Muscle of back (tissue), 11 donors: Measurements from ENCODE around the gene CBFA2T2. TPM values are rescaled to one million over a fixed set of nuclear protein-coding genes. Genes with fewer than 3 reads are reported as not detected.
"Not testable (repeated sequence)": the region's sequence is repeated elsewhere in the genome, so short reads cannot be mapped to it uniquely, and the experiment has no call there.

Source experiments
- DNase-seq, 3 donors: peaks; one replicate each; pipeline versions ENCODE4 v3.0.0 to v3.0.0-alpha.2; 2013
- polyA plus RNA-seq, 10 donors: library from polyadenylated mRNA; unstranded; fragments of 120-200 nt; gene quantifications; one replicate each; pipeline ENCODE4 v1.2.1, GENCODE V29; 2013; ENCODE audit not compliant: insufficient read length in 10 of 10

The CBFA2T2 gene
- polyA plus RNA-seq, 10 donors: 9.9 to 18.9 (median 14.1) TPM

DNA sequence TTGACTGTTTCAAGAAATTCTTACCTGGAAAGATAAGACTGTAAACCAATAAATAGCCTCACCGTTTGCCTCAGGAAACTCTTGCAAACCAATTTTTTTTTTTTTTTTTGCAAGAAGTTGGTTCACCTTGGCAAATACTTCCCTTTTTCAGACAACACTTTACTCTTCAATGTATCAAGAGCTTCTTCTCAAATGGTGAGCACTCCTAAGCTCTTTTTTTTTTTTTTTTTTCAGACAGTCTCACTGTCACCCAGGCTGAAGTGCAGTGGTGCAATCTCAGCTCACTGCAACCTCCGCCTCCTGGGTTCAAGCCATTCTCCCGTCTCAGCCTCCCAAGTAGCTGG, 23.6 kb upstream of the CBFA2T2 start:
- no peak for DNase-seq

DNA sequence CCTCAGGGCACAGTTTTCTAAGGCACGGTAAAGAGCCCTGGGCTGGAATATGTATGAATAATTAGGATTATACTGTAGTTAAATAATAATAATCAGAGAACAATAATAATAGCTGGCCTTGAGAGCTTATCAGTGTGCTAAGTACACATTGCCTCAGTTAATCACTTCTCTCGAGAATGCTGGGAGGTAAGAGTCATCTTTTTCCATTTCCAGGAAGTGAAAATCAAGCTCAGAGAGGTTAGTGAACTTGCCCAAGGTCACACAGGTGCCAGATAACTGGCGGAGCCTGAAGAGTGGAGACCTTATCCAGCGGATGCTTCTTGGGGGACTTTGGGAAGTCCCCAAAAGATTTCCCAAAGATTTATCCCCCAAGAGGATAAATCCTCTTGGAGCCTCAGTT, 19.4 kb upstream of the CBFA2T2 start:
- DNase-seq: no peak

DNA sequence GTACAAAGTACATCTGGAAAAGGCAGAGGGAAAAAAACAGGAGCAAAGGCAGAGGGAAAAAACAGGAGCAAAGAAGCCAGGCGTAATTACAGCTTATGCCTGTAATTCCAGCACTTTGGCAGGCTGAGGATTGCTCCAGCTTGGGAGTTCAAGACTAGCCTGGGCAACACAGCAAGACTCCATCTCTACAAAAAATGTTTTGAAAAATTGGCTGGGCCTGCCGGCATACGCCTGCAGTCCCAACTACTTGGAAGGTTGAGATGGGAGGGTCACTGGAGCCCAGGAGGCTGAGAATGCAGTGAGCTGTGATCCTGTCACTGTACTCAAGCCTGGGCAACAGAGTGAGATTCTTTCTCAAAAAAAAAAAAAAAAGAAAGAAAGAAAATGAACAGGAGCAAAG, 19.0 kb upstream of the CBFA2T2 start:
- no peak for DNase-seq

DNA sequence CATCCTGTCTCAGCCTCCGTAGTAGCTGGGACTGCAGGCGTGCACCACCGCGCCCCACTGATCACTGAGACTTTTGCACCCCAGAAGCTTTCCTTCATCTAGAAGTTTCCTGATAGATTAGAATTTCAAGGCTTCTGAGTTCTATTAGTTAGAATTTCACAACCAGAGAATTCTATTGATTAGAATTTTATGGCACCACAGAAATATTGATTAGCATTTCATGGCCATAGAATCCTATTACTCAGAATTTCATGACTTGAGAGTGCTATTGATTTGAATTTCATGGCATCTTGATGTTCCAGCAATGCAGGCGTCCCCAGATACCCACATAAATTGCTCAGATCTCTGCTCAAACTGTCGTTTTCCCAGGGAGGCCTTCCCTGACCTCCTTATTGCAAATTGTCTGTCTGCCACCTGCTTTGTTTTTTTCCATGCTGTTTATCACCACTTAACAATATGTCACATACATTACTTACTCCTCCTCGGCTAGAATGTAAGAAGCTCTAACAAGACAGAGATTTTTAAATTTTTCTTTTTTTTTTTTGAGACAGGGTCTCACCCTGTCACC, 16.9 kb upstream of the CBFA2T2 start:
- DNase-seq: no peak

DNA sequence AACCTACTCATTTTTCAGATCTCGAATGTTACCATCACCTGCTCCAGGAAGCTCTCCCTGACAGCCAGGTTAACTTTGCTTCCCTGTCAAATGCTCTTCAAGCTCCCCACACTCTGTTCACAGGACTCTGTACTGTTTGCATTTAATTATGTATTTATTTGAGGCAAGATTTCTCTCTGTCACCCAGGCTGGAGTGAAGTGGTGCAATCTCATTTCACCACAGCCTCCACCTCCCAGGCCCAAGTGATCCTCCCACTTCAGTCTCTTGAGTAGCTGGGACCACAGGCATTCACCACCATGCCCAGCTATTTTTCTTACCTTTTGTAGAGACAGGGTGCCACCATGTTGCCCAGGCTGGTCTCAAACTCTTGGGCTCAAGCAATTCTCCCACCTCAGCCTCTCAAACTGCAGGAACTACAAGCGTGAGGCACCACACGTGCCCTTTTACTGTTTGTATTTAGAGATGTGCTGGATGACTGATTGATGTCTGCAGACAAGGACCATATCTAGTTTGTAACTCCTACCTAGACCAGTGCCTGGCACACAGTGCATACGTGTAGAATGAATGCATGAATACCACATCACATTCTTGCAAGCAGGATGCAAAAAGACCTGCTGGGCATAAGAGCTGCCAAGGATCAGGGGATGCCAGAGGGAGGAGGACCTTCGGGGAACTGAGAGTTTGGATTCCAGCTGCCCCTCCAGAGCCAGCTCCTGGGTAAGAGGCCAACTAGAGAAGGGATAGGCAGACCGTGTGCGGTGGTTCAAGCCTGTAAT, 15.6 kb upstream of the CBFA2T2 start:
- no peak for DNase-seq

DNA sequence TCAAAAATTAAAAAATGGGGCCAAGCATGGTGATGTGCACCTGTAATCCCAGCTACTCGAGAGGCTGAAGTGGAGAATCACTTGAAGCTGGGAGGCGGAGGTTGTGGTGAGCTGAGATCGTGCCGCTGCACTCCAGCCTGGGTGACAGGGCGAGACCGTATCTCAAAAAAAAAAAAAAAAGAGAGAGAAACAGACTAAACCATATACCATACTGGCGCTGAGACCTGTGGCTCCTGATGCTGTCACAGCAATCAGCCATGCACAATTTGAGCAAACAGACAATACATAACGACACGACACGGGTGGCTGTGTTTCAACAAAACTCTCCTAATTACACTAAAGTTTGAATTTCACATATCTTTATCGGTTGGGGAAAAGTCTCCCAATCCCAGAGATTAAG, 14.9 kb upstream of the CBFA2T2 start:
- no peak for DNase-seq

DNA sequence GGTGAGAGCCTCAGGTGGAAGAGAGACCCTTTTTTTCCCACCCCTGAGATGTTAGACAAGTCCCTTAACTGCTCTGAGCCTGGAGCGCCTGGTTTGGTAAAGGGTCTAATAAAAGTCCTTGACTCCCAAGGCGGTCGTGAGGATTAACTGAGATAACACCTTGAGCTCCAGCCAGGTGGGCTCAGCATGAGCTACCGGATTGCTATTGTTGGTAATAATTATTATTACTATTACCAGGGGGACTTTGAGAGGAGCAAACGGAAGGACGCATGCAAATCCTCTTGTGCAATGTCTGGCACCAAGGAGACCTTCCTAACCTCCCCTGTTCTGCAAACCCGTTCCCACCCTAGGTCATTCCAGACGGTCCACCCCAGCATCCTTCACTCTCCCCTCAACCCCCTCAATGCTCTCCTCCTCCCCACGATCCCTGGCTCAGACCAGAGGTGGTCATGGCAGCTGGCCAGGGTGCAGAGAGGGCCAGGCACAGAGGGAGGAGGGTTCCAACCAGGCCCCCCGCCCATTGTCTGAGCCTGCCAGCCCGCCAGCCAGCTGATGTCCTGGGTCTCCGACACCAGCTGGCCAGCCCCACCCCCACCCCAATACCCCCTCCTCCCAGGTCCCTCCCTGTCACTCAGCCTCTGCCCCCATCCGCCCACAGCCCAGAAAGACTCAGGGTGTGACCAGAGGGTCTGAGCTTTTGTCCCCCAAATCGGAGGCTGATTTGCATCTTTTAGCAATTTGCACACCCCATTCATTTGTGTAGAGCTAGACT, 14.3 kb upstream of the CBFA2T2 start:
- DNase-seq: no peak

DNA sequence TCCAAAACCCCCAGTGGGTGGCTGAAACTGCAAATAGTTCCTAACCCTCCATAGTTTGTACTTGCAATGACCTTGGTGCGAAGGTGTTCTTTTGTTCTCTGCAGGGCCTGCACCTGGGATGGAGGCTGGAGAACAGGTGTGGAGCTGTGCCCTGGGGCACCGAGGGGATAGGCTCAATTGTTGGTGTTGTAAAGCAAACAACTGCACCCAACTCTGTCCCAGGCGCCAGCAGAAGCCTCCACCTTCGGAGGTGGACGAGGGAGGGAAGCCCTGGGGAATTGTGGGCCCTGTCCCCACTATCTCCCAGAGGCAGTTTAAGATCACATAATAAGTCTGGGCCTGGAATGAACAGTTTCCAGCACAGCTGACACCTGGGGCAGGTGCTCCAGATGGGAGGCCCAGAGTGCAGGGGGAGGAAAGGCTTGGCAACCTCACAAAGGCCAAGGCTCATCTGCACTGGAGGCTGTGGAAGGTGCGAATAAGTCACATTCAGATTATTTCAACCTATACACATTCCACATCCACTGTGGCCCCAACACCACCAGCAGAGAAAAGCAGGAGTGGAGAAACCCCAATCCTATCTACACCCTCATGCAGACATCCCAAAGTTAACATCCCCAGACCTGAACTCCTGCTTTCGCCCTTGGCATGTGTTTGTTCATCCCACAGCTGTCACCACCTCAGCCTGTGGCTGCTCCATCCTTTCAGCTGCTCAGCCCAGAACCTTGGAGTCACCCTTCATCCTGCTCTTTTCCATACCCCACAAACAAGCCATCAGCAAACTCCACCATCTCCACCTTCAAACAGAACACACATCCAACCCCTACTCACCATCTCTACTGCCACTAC, 12.3 kb upstream of the CBFA2T2 start:
- DNase-seq: no peak

DNA sequence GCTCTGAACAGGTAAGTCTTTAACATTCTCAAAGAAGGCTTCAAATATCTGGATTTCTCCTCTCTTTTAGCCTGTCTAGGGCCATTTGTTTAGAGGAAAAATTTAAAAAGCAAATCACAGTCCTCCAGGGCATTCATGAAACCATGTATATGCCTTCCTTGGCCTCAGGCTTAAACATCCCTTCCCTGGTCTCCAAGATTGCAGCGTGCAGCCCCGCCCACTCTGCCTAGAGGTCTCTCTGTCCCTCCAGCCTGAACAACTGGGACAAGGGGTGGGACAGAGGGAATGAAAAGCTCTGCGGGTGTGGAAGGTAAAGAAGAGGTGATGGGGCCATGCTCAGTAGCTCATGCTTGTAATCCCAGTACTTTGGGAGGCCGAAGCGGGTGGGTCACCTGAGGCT, 9.8 kb upstream of the CBFA2T2 start:
- DNase-seq: no peak

DNA sequence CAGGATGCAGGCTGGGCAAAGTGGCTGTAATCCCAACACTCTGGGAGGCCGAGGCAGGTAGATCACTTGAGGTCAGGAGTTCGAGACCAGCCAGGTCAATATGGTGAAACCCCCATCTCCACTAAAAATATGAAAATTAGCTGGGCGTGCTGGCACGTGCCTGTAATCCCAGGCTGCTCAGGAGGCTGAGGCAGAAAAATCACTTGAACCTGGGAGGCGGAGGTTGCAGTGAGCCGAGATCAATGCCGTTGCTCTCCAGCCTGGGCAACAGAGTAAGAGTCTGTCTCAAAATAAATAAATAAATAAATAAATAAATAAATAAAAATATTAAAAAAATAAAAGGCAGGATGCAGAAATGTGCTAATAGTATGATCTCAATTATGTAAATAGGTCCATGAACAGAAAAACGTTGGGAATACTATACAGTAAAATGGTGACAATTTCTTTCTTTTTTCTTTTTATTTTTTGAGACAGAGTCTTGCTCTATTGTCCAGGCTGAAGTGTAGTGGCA, 8.4 kb upstream of the CBFA2T2 start:
- DNase-seq: no peak

DNA sequence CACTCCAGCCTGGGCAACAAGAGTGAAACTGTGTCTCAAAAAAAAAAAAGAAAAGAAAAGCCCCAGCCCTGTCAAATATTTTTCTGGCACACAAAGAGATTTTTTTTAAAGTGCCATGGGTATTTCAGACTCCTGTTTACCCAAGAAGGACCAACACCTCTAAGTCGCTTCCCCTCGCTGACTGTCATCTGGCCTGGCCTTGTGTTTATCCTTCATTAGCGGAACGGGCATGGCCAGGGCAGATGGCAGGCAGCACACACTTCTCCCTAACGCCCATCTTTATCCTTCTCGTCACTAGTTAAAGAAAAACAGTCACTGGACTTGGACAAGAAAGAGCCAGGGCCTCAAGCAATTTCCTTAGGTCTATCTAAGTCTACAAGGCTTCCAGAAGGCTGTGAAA, 7.3 kb upstream of the CBFA2T2 start:
- no peak for DNase-seq

DNA sequence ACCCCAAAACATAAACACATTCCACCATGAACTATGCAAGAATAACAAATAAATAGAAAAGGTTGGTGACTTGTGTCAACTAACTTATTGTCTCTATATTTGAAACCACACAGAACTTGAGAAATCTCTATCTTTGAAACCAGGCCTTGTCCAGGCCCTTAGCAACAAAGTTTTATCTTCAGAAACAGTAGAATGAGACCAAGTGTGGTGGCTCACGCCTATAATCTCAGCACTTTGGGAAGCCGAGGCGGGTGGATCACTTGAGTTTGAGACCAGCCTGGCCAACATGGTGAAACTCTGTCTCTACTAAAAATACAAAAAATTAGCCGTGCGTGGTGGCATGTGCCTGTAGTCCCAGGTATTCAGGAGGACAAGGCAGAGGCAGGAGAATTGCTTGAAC, 6.7 kb upstream of the CBFA2T2 start:
- not testable (repeated sequence) for DNase-seq

DNA sequence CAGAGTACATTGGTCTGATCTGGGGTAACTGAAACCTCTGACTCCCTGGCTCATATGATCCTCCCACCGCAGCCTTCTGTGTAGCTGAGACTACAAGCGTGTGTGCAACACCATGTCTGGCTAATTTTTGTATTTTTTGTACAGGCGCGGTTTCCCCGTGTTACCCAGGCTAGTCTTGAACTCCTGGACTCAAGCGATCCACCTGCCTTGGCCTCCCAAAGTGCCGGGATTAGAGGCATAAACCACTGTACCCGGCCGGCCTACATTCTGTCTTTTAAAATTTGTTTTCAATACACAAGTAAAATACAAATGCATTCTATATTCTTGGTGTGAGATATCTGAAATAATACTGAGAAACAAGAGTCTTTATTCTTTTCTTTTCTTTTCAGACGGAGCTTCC, 1.7 kb upstream of the CBFA2T2 start:
- DNase-seq: no peak

DNA sequence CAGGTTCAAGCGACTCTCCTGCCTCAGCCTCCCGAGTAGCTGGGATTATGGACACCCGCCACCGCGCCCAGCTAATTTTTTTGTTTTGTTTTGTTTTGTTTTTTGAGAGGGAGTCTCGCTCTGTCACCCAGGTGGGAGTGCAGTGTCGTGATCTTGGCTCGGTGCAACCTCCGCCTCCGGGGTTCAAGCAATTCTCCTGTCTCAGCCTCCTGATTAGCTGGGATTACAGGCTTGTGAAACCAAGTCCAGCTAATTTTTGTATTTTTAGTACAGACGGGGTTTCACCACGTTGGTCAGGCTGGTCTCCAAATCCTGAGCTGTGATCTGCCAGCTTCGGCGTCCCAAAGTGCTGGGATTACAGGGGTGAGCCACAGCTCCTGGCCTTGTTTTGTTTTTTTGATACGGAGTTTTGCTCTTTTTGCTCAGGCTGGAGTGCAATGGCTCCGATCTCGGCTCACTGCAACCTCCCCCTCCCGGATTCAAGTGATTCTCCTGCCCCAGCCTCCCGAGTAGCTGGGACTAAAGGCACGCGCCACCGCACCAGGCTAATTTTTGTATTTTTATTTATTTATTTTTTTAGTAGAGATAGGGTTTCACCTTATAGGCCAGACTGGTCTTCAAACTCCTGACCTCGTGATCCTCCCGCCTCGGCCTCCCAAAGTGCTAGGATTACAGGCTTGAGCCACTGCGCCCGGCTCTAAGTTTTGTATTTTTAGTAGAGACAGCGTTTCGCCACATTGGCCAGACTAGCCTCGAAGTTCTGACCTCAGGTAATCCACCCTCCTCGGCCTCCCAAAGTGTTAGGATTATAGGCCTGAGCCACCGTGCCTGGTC, 1.0 kb upstream of the CBFA2T2 start:
- DNase-seq: not testable (repeated sequence)

DNA sequence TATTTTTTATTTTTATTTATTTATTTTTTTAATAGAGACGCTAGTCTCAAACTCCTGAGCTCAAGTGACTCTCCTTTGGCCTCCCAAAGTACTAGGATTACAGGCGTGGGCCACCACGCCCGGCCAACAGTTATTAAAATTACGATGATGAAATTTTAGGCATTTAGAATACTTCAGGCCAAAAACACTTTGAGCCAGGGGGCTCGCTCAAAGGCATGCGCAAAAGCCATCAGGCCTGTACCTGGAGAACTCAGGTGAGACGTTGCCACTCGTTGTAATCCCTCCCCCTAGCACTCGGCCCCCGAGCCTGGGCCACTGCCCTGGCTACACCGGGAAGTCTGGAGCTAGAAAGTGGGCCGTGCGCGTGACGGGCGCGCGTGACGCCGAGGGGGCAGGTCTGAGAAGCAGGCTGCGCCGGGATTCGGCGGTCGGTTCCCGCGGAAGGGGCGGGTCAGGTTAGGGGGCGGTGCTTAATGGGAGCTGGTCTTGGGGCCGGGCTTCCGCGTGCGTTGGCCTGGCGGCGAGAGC, 337 bp upstream of the CBFA2T2 start:
- peak; percentile 97 to 99 (median 98) for DNase-seq

DNA sequence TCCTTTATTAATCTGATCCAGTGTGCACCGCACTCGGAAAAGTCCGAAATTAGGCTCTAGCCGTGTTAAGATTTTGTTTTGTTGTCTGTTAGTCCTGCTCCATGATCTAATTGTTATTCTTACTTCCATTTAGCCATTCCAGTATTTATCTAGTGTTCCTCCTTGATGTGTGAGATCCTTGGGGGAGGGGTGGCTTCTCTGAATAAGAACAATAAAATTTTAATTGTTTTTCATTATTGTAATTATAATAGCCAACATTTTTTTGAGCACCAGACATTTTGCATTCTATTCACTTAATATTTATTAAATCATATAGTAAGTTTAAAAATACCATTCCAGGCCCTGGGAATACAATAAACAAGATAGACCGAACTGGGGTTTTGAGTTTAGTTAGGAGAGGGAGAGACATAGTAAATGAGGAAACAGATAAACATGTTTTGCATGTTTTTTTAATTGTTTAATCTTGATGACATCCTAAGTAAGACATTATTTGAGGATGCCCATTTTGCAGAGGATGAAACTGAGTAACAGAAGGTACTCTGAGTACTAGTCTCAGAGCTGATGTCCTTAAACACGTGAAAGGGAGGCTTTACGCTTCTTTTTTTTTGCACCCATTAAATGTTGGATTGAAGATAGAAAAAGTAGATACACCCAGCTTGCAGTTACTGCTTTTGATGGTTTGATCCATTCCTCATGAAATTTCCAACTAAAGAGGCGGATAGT, 1.2 kb downstream of the CBFA2T2 start:
- peak in 1 of 3 donors; percentile 1 for DNase-seq

DNA sequence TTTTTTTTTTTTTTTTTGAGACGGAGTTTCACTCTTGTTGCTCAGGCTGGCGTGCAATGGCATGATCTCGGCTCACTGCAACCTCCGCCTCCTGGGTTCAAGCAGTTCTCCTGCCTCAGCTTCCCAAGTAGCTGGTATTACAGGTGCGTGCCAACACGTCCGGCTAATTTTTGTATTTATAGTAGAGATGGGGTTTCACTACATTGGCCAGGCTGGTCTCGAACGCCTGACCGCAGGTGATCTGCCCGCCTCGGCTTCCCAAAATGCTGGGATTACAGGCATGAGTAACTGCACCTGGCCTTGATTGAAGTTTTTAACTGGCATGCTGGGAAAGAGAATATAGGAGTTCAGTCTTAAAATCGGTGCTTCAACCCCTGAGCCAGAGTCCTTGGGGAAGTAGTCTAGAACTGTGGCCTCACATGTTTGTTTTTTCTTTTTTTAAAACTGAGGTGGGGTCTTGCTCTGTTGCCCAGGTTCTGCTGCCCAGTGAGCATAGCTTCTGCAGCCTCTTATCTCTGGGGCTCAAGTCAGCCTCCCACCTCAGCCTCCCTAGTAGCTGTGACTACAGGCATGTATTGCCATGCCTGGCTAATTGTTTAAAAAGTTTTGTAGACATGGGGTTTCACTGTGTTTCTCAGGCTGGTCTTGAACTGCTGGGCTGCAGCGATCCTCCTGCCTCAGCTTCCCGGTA, 3.3 kb downstream of the CBFA2T2 start:
- DNase-seq: no peak

DNA sequence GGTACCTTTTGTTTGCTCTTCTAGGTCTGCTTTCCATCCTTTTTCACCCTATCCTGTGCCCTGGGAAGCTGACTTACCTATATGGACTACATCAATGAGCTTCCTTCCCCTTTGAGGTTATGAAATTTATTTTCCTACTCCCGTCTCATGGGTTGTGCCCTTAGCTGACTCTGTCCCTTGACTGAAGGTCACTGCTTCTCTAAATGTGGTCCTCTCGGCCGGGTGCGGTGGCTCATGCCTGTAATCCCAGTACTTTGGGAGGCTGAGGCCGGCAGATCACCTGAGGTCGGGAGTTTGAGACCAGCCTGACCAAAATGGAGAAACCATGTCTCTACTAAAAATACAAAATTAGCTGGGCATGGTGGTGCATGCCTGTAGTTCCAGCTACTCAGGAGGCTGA, 6.9 kb downstream of the CBFA2T2 start:
- DNase-seq: not testable (repeated sequence)

DNA sequence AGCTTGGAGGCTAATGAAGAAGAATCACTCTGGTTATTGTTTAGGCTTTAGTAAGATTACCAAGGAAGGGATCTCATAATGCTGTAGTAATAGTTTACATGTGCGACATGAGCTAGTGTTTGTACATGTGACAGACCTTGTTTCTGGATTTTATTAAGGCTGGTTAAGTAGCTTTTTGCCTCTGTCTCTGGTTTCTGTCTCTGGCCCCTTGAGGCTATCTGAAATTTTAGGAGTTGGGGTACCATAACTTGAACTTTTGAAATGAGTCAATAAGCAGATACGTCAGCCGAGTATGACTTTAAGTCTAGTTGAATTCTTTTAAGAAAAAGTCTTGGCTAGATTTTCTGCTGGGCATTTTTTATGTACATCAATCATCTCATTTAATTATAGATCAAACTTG, 9.5 kb downstream of the CBFA2T2 start:
- no peak for DNase-seq
